Calu3 (cell line): ENCODE data around the gene TEKT3. TPM values are rescaled to one million over a fixed set of nuclear protein-coding genes. Genes with fewer than 3 reads are reported as not detected.

Experiments used
- BruUV-seq: library from RNA; stranded (reverse); fragments of 400-500 nt; replicated peaks from 2 replicates; lab custom pipeline; 2021; lab: Mats Ljungman, UMichigan
- CTCF ChIA-PET: fragments of 300-600 bp; sonication (Branson Sonifier 250); formaldehyde crosslinking; loops from one replicate; lab custom pipeline; 2022; ENCODE audit warnings: antibody characterized with exemption; lab: Charles Lee
- DNase-seq: peaks from one replicate; pipeline ENCODE4 v3.0.0; 2022
- H3K27ac Mint-ChIP-seq: one replicate; pipeline ENCODE4 v1.8.0; 2022; ENCODE audit warnings: mixed read lengths; ENCODE audit not compliant: unreplicated experiment
- H3K27me3 Mint-ChIP-seq: one replicate; pipeline ENCODE4 v1.8.0; 2022; ENCODE audit warnings: mixed read lengths; ENCODE audit not compliant: unreplicated experiment
- H3K36me3 Mint-ChIP-seq: one replicate; pipeline ENCODE4 v1.8.0; 2022; ENCODE audit warnings: mild to moderate bottlenecking, moderate library complexity, mixed read lengths; ENCODE audit not compliant: insufficient read depth, unreplicated experiment
- H3K4me1 Mint-ChIP-seq: one replicate; pipeline ENCODE4 v1.8.0; 2022; ENCODE audit warnings: mild to moderate bottlenecking, low read depth, mixed read lengths; ENCODE audit not compliant: unreplicated experiment
- H3K4me3 Mint-ChIP-seq: one replicate; pipeline ENCODE4 v1.8.0; 2022; ENCODE audit warnings: mild to moderate bottlenecking, low read depth, moderate library complexity, mixed read lengths; ENCODE audit not compliant: unreplicated experiment
- H3K9me3 Mint-ChIP-seq: one replicate; pipeline ENCODE4 v1.8.0; 2022; ENCODE audit warnings: low read depth, mixed read lengths; ENCODE audit not compliant: unreplicated experiment
- CTCF ChIP-seq: fragments of 200-600 bp; IDR thresholded peaks from one replicate; pipeline ENCODE4 v1.8.0; 2022; ENCODE audit warnings: antibody characterized with exemption; ENCODE audit not compliant: unreplicated experiment
- intact Hi-C: fragments of 100-400 bp; cut with micrococcal nuclease; formaldehyde crosslinking; loops from one replicate; pipeline ENCODE4 v1.10.0; 2022; ENCODE audit not compliant: unreplicated experiment
- total RNA-seq: library from RNA; stranded (reverse); gene quantifications from 2 replicates; pipeline ENCODE4 v1.2.3, GENCODE V29; 2022

TEKT3 gene
- total RNA-seq, 1 experiment from 2014 or later, result not detected

- BruUV-seq, result no TSS peak
- Mint-ChIP-seq H3K36me3 (no peaks in the 10 kb centered on the region), H3K4me1 (peaks cover 18% of the 10 kb centered on the region), H3K4me3 (no peak overlapping the region), H3K27me3 (peaks cover 64% of the 10 kb centered on the region), H3K9me3 (no peaks in the 10 kb centered on the region), H3K27ac (no peak overlapping the region)
- CTCF ChIA-PET, result interaction anchor here (1.4 kb wide), 1 partner anchor 239 kb away, joined by 8 read pairs; no protein-coding TSS in a partner anchor
- intact Hi-C loops, result no loop called here
- no peak for DNase-seq
- no peak for TF ChIP-seq CTCF
Observed at GRCh38 chr17:15263680-15264079, 77.7 kb downstream of the TEKT3 start.

- no peaks in the 10 kb centered on the region for H3K9me3 Mint-ChIP-seq
- TF ChIP-seq CTCF, result no peak
- intact Hi-C loops, result no loop called here
- no peaks in the 10 kb centered on the region for H3K36me3 Mint-ChIP-seq
- peak overlapping the region; percentile 58 for H3K4me3 Mint-ChIP-seq
- BruUV-seq, result no TSS peak
- DNase-seq, result peak; percentile 5
- H3K27me3 Mint-ChIP-seq, result peaks cover 59% of the 10 kb centered on the region
- no peak overlapping the region for H3K27ac Mint-ChIP-seq
- peaks cover 18% of the 10 kb centered on the region for H3K4me1 Mint-ChIP-seq
- CTCF ChIA-PET, result interaction anchor here (0.6 to 0.9 kb wide), 2 partner anchors 114 to 240 kb away, joined by 3 to 5 read pairs; no protein-coding TSS in a partner anchor
Observed at GRCh38 chr17:15263206-15263579, 78.2 kb downstream of the TEKT3 start.

GRCh38 chr17:15262291-15263205, 78.8 kb downstream of the TEKT3 start:
- Mint-ChIP-seq H3K27ac (no peak overlapping the region), H3K27me3 (peaks cover 53% of the 10 kb centered on the region), H3K4me1 (peaks cover 18% of the 10 kb centered on the region), H3K36me3 (no peaks in the 10 kb centered on the region), H3K9me3 (no peaks in the 10 kb centered on the region), H3K4me3 (peak overlapping the region; percentile 58)
- DNase-seq, result peak; percentile 23
- no peak for TF ChIP-seq CTCF
- intact Hi-C loops, result no loop called here
- CTCF ChIA-PET, result interaction anchor here (0.6 to 0.9 kb wide), 2 partner anchors 115 to 240 kb away, joined by 3 to 5 read pairs; no protein-coding TSS in a partner anchor
- BruUV-seq, result no TSS peak

- Mint-ChIP-seq H3K27ac (no peak overlapping the region), H3K4me1 (peaks cover 18% of the 10 kb centered on the region), H3K27me3 (peaks cover 46% of the 10 kb centered on the region), H3K36me3 (no peaks in the 10 kb centered on the region), H3K4me3 (peak overlapping the region; percentile 70), H3K9me3 (no peaks in the 10 kb centered on the region)
- intact Hi-C loops, result loop anchor here (2.0 kb wide), 1 partner anchor 241 kb away; no protein-coding TSS in a partner anchor
- BruUV-seq, result no TSS peak
- DNase-seq, result no peak
- CTCF ChIA-PET, result interaction anchor here (0.6 to 1.2 kb wide), 2 partner anchors 235 to 241 kb away, joined by 3 to 8 read pairs; no protein-coding TSS in a partner anchor
- TF ChIP-seq CTCF, result no peak
Observed at GRCh38 chr17:15261802-15262290, 79.6 kb downstream of the TEKT3 start.
